ENCODE data around the gene ENOX2. TPM values are rescaled to one million over a fixed set of nuclear protein-coding genes. Genes with fewer than 3 reads are reported as not detected.

Gene ENOX2
- total RNA-seq, 1 donor from 2014 or later: 14.0 TPM

DNA sequence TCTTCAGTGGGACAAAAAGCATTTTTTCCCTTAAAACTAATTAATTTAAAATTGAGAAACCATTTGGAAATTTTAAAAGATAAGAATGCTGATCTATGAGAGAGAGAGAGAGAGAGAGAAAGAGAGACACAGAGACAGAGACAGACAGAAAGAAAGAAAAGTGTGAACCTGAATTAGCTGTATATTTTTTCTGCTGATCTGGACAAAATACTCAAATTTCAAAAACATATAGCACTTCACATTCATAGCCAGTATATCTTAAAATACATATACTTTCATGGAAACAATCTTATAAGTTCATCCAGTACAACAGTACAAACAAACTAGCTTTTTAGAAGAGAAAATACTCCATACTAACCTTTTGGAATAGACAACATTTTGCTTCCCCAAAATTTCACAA is 18.4 kb downstream of the ENOX2 start:
- no peak overlapping the region for H3K4me3 Mint-ChIP-seq (ENCODE audit: unreplicated experiment)
- no peaks in the 10 kb centered on the region for H3K9me3 Mint-ChIP-seq (ENCODE audit: unreplicated experiment)
- peaks cover 6% of the 10 kb centered on the region for H3K27me3 Mint-ChIP-seq (ENCODE audit: unreplicated experiment)
- TF ChIP-seq, protein P1, sequence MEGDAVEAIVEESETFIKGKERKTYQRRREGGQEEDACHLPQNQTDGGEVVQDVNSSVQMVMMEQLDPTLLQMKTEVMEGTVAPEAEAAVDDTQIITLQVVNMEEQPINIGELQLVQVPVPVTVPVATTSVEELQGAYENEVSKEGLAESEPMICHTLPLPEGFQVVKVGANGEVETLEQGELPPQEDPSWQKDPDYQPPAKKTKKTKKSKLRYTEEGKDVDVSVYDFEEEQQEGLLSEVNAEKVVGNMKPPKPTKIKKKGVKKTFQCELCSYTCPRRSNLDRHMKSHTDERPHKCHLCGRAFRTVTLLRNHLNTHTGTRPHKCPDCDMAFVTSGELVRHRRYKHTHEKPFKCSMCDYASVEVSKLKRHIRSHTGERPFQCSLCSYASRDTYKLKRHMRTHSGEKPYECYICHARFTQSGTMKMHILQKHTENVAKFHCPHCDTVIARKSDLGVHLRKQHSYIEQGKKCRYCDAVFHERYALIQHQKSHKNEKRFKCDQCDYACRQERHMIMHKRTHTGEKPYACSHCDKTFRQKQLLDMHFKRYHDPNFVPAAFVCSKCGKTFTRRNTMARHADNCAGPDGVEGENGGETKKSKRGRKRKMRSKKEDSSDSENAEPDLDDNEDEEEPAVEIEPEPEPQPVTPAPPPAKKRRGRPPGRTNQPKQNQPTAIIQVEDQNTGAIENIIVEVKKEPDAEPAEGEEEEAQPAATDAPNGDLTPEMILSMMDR (IDR thresholded peaks at IDR 0.05; ENCODE audit: unreplicated experiment): no peak
- H3K36me3 Mint-ChIP-seq (ENCODE audit: low read depth, unreplicated experiment): no peaks in the 10 kb centered on the region
- no peak for DNase-seq (ENCODE audit: low spot score)
- no peaks in the 10 kb centered on the region for H3K4me1 Mint-ChIP-seq (ENCODE audit: unreplicated experiment)
- H3K27ac Mint-ChIP-seq (ENCODE audit: unreplicated experiment): no peak overlapping the region

DNA sequence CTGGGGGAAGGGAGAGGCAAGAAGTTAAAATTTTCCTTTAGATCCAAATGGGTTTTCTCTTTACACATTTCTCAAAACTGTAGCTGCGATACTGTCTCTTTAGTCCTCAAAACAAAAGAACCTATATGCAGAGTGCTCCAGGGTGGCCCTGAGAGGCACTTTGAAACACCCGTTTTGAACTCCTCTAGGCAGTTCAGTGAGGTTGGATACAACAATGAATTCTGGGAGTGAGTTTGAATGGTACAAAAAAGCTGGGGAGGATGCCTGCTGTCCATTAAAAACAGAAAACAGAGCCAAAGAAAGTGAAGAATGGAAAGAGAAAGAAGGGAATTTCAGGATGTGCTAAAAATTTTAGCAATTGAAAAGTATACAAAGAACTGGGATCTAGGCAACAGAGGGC is 23.1 kb downstream of the ENOX2 start:
- H3K9me3 Mint-ChIP-seq (ENCODE audit: unreplicated experiment): no peaks in the 10 kb centered on the region
- H3K4me1 Mint-ChIP-seq (ENCODE audit: unreplicated experiment): no peaks in the 10 kb centered on the region
- H3K36me3 Mint-ChIP-seq (ENCODE audit: low read depth, unreplicated experiment): no peaks in the 10 kb centered on the region
- peaks cover 7% of the 10 kb centered on the region for H3K27me3 Mint-ChIP-seq (ENCODE audit: unreplicated experiment)
- TF ChIP-seq, protein P1 (IDR thresholded peaks at IDR 0.05; ENCODE audit: unreplicated experiment): no peak
- no peak overlapping the region for H3K27ac Mint-ChIP-seq (ENCODE audit: unreplicated experiment)
- H3K4me3 Mint-ChIP-seq (ENCODE audit: unreplicated experiment): no peak overlapping the region
- no peak for DNase-seq (ENCODE audit: low spot score)

DNA sequence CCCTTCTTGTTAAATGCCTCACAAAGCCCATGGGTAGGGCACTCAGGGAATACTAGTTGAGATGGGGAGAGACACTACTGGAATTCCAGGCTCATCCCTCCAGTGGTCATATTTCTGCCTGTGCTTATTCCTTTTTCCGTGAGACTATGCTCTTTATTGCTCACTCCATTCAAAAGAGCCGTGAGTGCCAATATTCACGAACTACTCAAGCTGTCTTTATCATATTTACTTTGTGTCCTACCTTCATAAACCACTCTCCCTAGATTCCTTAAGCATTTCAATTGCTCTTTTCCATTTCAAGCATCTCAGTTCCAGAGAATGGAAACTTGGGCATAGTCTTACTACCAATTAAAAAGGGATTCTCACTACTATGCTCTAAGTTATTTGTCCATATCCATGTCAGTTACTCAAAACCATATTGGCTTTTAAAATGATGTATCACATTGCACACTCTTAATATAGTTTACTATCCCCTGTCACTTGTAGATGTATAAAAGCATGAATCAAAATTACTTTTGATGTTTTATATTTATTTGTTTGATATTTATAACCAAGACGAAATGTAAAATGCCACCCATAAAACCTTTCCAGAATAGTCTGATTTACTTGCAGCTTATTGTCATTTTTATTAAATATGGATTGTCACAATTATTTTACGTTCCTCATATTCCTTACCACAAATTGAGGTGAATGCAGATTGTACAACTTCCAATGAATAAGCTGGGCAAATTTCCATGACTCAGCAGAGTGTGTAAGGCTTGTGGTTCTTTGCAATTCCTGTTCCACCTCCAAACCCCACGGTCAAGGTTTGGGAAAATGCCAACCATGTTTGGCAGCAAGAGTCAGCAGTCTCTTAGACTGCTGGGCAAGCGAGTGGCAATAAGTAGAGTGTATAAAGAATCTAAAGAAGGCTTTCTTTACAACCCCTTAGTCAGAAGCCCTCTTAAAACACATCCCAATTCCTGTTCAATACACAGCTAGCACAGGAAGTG is 24.4 kb downstream of the ENOX2 start:
- Mint-ChIP-seq H3K36me3 (ENCODE audit: low read depth, unreplicated experiment) (peaks cover 3% of the 10 kb centered on the region), H3K27ac (ENCODE audit: unreplicated experiment) (no peak overlapping the region), H3K27me3 (ENCODE audit: unreplicated experiment) (peaks cover 5% of the 10 kb centered on the region), H3K4me1 (ENCODE audit: unreplicated experiment) (no peaks in the 10 kb centered on the region), H3K9me3 (ENCODE audit: unreplicated experiment) (no peaks in the 10 kb centered on the region), H3K4me3 (ENCODE audit: unreplicated experiment) (no peak overlapping the region)
- no peak for DNase-seq (ENCODE audit: low spot score)
- TF ChIP-seq, protein P1 (IDR thresholded peaks at IDR 0.05; ENCODE audit: unreplicated experiment): no peak

DNA sequence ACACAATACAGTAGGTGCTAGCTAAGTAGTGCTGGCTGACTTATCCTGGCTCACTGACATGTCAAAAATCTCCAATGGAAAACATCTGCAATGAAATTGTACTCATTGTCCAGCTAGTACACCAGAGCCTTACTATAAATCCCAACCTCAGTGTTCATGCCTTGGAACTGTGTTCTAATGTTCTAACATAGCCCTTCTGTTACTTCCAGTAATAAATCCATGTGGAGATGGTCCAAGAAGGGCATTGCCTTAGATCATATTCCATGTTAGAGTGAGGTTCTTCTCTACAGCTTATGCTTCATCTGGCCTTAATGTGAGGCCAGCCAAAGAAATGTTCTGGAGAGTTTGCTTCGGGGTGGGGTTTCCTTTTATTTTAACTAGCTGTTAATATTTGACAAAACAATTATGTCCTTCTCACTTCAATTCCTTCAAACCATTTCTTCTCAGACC is 25.1 kb downstream of the ENOX2 start:
- H3K27me3 Mint-ChIP-seq (ENCODE audit: unreplicated experiment): peaks cover 5% of the 10 kb centered on the region
- no peak for DNase-seq (ENCODE audit: low spot score)
- no peak overlapping the region for H3K4me3 Mint-ChIP-seq (ENCODE audit: unreplicated experiment)
- no peaks in the 10 kb centered on the region for H3K9me3 Mint-ChIP-seq (ENCODE audit: unreplicated experiment)
- TF ChIP-seq, protein P1 (IDR thresholded peaks at IDR 0.05; ENCODE audit: unreplicated experiment): no peak
- H3K27ac Mint-ChIP-seq (ENCODE audit: unreplicated experiment): no peak overlapping the region
- H3K36me3 Mint-ChIP-seq (ENCODE audit: low read depth, unreplicated experiment): peaks cover 3% of the 10 kb centered on the region
- H3K4me1 Mint-ChIP-seq (ENCODE audit: unreplicated experiment): no peaks in the 10 kb centered on the region

DNA sequence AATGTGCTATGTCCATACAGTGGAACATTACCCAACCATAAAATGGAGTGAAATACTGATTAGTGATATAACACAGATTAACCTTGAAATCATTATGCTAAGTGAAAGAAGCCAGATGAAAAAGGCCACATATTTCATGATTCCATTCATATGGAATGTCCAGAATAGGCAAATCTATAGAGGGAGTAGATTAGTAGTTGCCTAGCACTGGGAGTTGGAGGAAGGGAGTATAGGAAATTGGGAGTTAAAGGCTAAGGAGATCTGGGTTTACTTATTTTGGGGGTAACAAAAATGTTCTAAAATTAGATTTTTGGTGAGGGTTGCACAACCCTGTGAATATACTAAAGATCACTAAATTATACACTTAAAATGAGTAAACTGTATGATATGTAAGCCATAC is 26.8 kb downstream of the ENOX2 start:
- TF ChIP-seq, protein P1 (IDR thresholded peaks at IDR 0.05; ENCODE audit: unreplicated experiment): no peak
- Mint-ChIP-seq H3K36me3 (ENCODE audit: low read depth, unreplicated experiment) (peaks cover 3% of the 10 kb centered on the region), H3K4me3 (ENCODE audit: unreplicated experiment) (no peak overlapping the region), H3K4me1 (ENCODE audit: unreplicated experiment) (no peaks in the 10 kb centered on the region), H3K9me3 (ENCODE audit: unreplicated experiment) (no peaks in the 10 kb centered on the region), H3K27ac (ENCODE audit: unreplicated experiment) (no peak overlapping the region), H3K27me3 (ENCODE audit: unreplicated experiment) (peaks cover 1% of the 10 kb centered on the region)
- DNase-seq (ENCODE audit: low spot score): no peak
